ENCODE data around the gene PRPSAP1.

DNA sequence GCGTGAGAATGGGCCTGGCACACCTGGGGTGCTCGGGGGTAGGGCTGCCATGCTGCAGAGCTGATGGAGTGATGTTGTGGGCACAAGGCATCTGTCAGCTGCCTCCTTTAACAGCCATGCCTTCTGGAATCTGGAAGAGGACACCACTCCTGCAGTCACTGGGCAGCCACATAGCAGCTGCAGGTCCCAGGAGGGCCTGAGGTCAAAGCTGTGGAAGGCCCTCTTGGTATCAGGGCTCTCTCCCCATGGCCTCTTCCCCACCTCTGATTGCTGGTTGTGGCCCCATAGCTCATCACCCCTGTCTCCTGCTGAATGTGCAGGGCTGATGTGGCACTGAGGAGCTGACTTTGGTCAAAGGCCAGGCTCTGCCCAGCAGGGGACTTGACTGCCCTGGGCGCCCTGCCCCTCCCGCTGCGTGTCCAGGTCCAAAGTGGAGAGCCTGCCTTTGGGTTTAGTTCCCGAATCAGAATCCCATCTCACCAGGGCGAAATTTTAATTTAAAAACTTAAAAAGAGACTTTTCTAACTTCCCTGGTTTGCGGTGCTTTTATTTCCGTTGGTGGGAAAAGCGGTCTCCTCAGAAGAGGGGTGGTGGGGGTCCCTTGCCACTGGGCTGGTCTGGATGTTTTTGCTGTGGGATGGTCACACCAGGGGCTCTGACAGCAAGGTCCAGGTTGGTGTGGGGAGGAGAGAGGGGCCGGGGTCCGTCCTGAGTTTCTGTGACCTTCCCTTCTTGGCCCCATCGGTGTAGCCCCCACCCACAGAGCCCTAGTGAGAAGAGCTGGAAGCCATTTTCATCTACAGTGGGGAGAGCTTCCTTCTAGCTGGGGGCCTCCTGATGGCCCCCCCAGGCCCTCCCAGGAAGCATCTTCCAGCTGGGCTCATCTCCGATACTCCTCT lies 82.7 kb downstream of the PRPSAP1 start:
- TF ChIP-seq, protein P1, sequence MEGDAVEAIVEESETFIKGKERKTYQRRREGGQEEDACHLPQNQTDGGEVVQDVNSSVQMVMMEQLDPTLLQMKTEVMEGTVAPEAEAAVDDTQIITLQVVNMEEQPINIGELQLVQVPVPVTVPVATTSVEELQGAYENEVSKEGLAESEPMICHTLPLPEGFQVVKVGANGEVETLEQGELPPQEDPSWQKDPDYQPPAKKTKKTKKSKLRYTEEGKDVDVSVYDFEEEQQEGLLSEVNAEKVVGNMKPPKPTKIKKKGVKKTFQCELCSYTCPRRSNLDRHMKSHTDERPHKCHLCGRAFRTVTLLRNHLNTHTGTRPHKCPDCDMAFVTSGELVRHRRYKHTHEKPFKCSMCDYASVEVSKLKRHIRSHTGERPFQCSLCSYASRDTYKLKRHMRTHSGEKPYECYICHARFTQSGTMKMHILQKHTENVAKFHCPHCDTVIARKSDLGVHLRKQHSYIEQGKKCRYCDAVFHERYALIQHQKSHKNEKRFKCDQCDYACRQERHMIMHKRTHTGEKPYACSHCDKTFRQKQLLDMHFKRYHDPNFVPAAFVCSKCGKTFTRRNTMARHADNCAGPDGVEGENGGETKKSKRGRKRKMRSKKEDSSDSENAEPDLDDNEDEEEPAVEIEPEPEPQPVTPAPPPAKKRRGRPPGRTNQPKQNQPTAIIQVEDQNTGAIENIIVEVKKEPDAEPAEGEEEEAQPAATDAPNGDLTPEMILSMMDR (conservative IDR thresholded peaks at IDR 0.05; ENCODE audit: low read depth, low read length) = no peak
- no peak for TF ChIP-seq EZH2 (IDR thresholded peaks at IDR 0.05; ENCODE audit: borderline replicate concordance, low read depth, low read length, poor library complexity, severe bottlenecking)
